PFSK-1 (cell line): ENCODE data around the gene B4GALT2.

Experiments used
- FOXP2 ChIP-seq: optimal IDR thresholded peaks from 2 replicates; pipeline ENCODE3; 2011; ENCODE audit warnings: borderline replicate concordance, control low read depth, inconsistent platforms; ENCODE audit not compliant: insufficient read depth; ENCODE audit errors: extremely low read length, extremely low read depth
- POLR2AphosphoS5 ChIP-seq: IDR thresholded peaks from 2 replicates; pipeline ENCODE4 v1.6.1; 2012; ENCODE audit warnings: low read depth, mild to moderate bottlenecking, control low read depth, low read length, moderate library complexity
- REST ChIP-seq, 2 experiments: IDR thresholded peaks; 2 replicates each; pipeline versions ENCODE4 v1.6.1 to v1.8.0; 2011 to 2012; ENCODE audit warnings: low read depth in 2 of 2, low read length in 2 of 2, control low read depth in 1 of 2, inconsistent platforms in 1 of 2, mild to moderate bottlenecking in 1 of 2, moderate library complexity in 1 of 2; ENCODE audit not compliant: insufficient read depth in 1 of 2
- SIN3A ChIP-seq: IDR thresholded peaks from 2 replicates; pipeline ENCODE4 v1.6.1; 2012; ENCODE audit warnings: mild to moderate bottlenecking, low read length, moderate library complexity, borderline replicate concordance; ENCODE audit not compliant: insufficient read depth
- TAF1 ChIP-seq: IDR thresholded peaks from 2 replicates; pipeline ENCODE4 v1.6.1; 2012; ENCODE audit warnings: low read length, control low read depth, borderline replicate concordance; ENCODE audit not compliant: insufficient read depth

The B4GALT2 gene

GRCh38 chr1:43945674-43946235, 33.3 kb upstream of the B4GALT2 start:
- TF ChIP-seq REST (IDR thresholded peaks at IDR 0.05; ENCODE audit: insufficient read depth in 1 of 2, low read depth in 2 of 2, low read length in 2 of 2) = no peak
- no peak for TF ChIP-seq POLR2AphosphoS5
- no peak for TF ChIP-seq FOXP2
- TF ChIP-seq SIN3A = no peak
- no peak for TF ChIP-seq TAF1

GRCh38 chr1:43946236-43947060, 32.6 kb upstream of the B4GALT2 start, which contains the start of gene IPO13:
Gene IPO13 (plus strand): TSS chr1:43946950. CDS start chr1:43947601, 651 bp downstream.
- peak; percentile 85 to 96 for TF ChIP-seq REST (IDR thresholded peaks at IDR 0.05; ENCODE audit: insufficient read depth in 1 of 2, low read depth in 2 of 2, low read length in 2 of 2)
- peak; percentile 87 for TF ChIP-seq POLR2AphosphoS5
- peak; percentile 76; the same call in 1 of the 2 replicates for TF ChIP-seq TAF1
- peak; percentile 70 for TF ChIP-seq FOXP2
- 0 out of 2 replicates have a peak, but pooled peaks have one; percentile 64 for TF ChIP-seq SIN3A

GRCh38 chr1:43947061-43947873, 31.7 kb upstream of the B4GALT2 start:
- TF ChIP-seq POLR2AphosphoS5 (no peak), SIN3A (no peak), TAF1 (no peak), FOXP2 (no peak), REST (IDR thresholded peaks at IDR 0.05; ENCODE audit: insufficient read depth in 1 of 2, low read depth in 2 of 2, low read length in 2 of 2) (no peak)

- TF ChIP-seq TAF1 (no peak), REST (IDR thresholded peaks at IDR 0.05; ENCODE audit: insufficient read depth in 1 of 2, low read depth in 2 of 2, low read length in 2 of 2) (no peak), FOXP2 (no peak), SIN3A (no peak), POLR2AphosphoS5 (no peak)
Observed at GRCh38 chr1:43947874-43948437, 31.1 kb upstream of the B4GALT2 start.
